ENCODE results near the gene ELF1. TPM values are rescaled to one million over a fixed set of nuclear protein-coding genes. Genes with fewer than 3 reads are reported as not detected.

The ELF1 gene
- total and polyA plus RNA-seq, 2 of the 4 experiments (the other 2 are of a cell fraction): 25.4 to 27.6 TPM

GRCh38 chr13:41001695-41002094, 17.4 kb downstream of the ELF1 start:
- H2AK9ac ChIP-seq (replicated peaks; ENCODE audit: low read depth, low read length, poor library complexity): no peak overlapping the region
- H4K20me1 ChIP-seq (ENCODE audit: insufficient read depth, low read length): peaks cover 33% of the 10 kb centered on the region
- TF ChIP-seq RCOR1 (IDR thresholded peaks at IDR 0.05; ENCODE audit: insufficient replicate concordance, low read length): no peak
- TF ChIP-seq MAZ (IDR thresholded peaks at IDR 0.05; ENCODE audit: borderline replicate concordance, low read depth, low read length): no peak
- no peak for TF ChIP-seq CHD1 (IDR thresholded peaks at IDR 0.05; ENCODE audit: low read depth, low read length)
- no peak for TF ChIP-seq POLR2A (IDR thresholded peaks at IDR 0.05; ENCODE audit: low read depth, low read length)
- no peak for TF ChIP-seq RFX5 (IDR thresholded peaks at IDR 0.05; ENCODE audit: low read depth, low read length)
- no peak for TF ChIP-seq USF2 (IDR thresholded peaks at IDR 0.05; ENCODE audit: low read depth, low read length)
- no peak for TF ChIP-seq RAD21 (IDR thresholded peaks at IDR 0.05; ENCODE audit: low read length)
- no peak for TF ChIP-seq ELK1 (IDR thresholded peaks at IDR 0.05; ENCODE audit: borderline replicate concordance, low read depth, low read length)
- H2BK120ac ChIP-seq (ENCODE audit: low read depth, low read length): no peak overlapping the region
- H3K56ac ChIP-seq (ENCODE audit: extremely low read depth, insufficient read depth, low read length): no peak overlapping the region
- no peak overlapping the region; the same call in 1 of the 2 replicates for H3K14ac ChIP-seq (replicated peaks; ENCODE audit: low read depth, low read length)
- dilution Hi-C loops (cut with HindIII; ENCODE audit: low sequenced_read_pairs, unreplicated experiment): no loop called here
- H3K27me3 ChIP-seq (ENCODE audit: control insufficient read depth, insufficient read depth, low read length): no peaks in the 10 kb centered on the region
- POLR2A ChIA-PET (ENCODE audit: unreplicated experiment): no interaction called here
- H2BK5ac ChIP-seq (ENCODE audit: low read depth, low read length, poor library complexity, severe bottlenecking): no peak overlapping the region
- H3K4me1 ChIP-seq (ENCODE audit: control insufficient read depth, insufficient read depth, low read length): no peaks in the 10 kb centered on the region
- H2BK15ac ChIP-seq (ENCODE audit: low read depth, low read length): no peak overlapping the region
- no peak overlapping the region for H4K8ac ChIP-seq (ENCODE audit: low read depth in 2 of 2, low read length in 2 of 2)
- peaks cover 18 to 60% of the 10 kb centered on the region in 2 experiments for H3K79me1 ChIP-seq (ENCODE audit: low read depth in 1 of 2, low read length in 2 of 2)
- H3K27ac ChIP-seq (ENCODE audit: insufficient read depth, low read length): no peak overlapping the region
- in situ Hi-C loops (cut with MboI; ENCODE audit: low sequenced_read_pairs): no loop called here
- H3K9me1 ChIP-seq (ENCODE audit: insufficient read depth, low read length): peaks cover 2% of the 10 kb centered on the region; the same call in 1 of the 2 replicates
- no peaks in the 10 kb centered on the region for H3K36me3 ChIP-seq (ENCODE audit: control insufficient read depth, insufficient read depth, low read length)
- H3K23ac ChIP-seq (ENCODE audit: low read depth, low read length): no peak overlapping the region
- no TSS peak for BruUV-seq (replicated peaks)
- ATAC-seq (ENCODE audit: low read depth): no peak
- WGBS, 2 experiments (ENCODE audit: extremely low coverage in 2 of 2, insufficient read length in 1 of 2): no CpG with 5 or more reads among the region's 5 CpGs
- no peak overlapping the region for H3K18ac ChIP-seq (ENCODE audit: low read depth, low read length)
- H2AK5ac ChIP-seq (ENCODE audit: low read depth, low read length): no peak overlapping the region
- no peak overlapping the region for H3K4ac ChIP-seq (ENCODE audit: low read depth, low read length)
- H4K5ac ChIP-seq (ENCODE audit: low read depth, low read length): no peak overlapping the region
- no peak for DNase-seq
- no peaks in the 10 kb centered on the region for H3K9me3 ChIP-seq (ENCODE audit: control insufficient read depth, insufficient read depth, low read length)
- intact Hi-C loops (cut with micrococcal nuclease): no loop called here
- no peak overlapping the region for H4K91ac ChIP-seq (ENCODE audit: insufficient read depth, low read depth, low read length)
- no peak overlapping the region for H3K9ac ChIP-seq (ENCODE audit: low read depth, low read length)
- no peak overlapping the region for H3K4me2 ChIP-seq (ENCODE audit: low read depth, low read length)
- H2BK20ac ChIP-seq (ENCODE audit: low read depth, low read length): no peak overlapping the region
- H2AFZ ChIP-seq (replicated peaks; ENCODE audit: low read length, poor library complexity): no peak overlapping the region
- H3K4me3 ChIP-seq (ENCODE audit: insufficient read depth, low read depth, low read length): no peak overlapping the region
- CTCF ChIA-PET: interaction anchor here (0.6 kb wide), 1 partner anchor 55 kb away, joined by 3 read pairs; no protein-coding TSS in a partner anchor
